Measurements from ENCODE around the gene TBC1D13. TPM values are rescaled to one million over a fixed set of nuclear protein-coding genes. Genes with fewer than 3 reads are reported as not detected.
"Not testable (repeated sequence)": the region's sequence is repeated elsewhere in the genome, so short reads cannot be mapped to it uniquely, and the experiment has no call there.

Gene TBC1D13
- total RNA-seq, 1 donor from 2014 or later = 9.4 TPM

DNA sequence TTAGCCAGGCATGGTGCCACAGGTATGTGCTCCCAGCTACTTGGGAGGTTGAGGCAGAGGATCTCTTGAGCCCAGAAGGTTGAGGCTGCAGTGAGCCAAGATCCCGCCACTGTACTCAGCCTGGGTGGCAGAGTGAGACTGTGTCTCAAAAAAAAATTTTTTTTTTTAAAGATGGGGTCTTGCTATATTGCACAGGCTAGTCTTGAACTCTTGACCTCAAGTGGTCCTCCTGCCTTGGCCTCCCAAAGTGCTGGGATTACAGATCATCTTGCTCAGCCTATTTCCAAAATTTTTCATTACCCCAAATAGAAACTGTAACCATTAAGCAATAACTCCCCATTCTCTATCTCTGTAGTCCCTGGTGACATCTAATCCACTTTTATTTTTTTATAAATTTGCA lies 4.4 kb upstream of the TBC1D13 start:
- no peaks in the 10 kb centered on the region for H3K9me3 ChIP-seq (ENCODE audit: control insufficient read depth in 3 of 3, low read length in 3 of 3)
- peaks cover 1 to 18% (median 13%) of the 10 kb centered on the region in 3 donors for H3K4me1 ChIP-seq (ENCODE audit: control insufficient read depth in 3 of 3, insufficient read depth in 3 of 3, low read length in 3 of 3)
- H3K27ac ChIP-seq (ENCODE audit: low read depth, low read length) = no peak overlapping the region
- H3K9ac ChIP-seq (ENCODE audit: low read depth in 1 of 3, low read length in 3 of 3) = no peak overlapping the region
- H3K36me3 ChIP-seq (ENCODE audit: control insufficient read depth in 3 of 3, insufficient read depth in 3 of 3, low read length in 3 of 3) = no peaks in the 10 kb centered on the region
- H3K27me3 ChIP-seq (ENCODE audit: control insufficient read depth in 3 of 3, insufficient read depth in 3 of 3, low read length in 3 of 3) = no peaks in the 10 kb centered on the region
- H3K4me3 ChIP-seq (ENCODE audit: low read length in 3 of 3) = no peak overlapping the region

DNA sequence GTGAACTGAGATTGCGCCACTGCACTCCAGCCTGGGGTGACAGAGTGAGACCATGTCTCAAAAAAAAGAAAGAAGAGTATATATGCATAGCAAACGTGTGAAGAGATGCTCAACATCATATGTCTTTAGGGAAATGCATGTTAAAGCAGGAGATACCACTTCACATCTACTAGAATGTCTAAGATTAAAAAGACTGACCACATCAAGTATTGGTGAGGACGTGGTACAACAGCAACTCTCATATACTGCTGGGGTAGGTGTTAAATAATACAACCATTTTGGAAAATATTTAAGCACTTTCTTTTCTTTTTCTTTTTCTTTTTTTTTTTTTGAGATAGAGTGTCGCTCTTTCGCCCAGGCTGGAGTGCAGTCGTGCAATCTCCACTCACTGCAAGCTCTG lies 1.6 kb upstream of the TBC1D13 start:
- Histone ChIP-seq H3K4me1 (ENCODE audit: control insufficient read depth in 3 of 3, insufficient read depth in 3 of 3, low read length in 3 of 3) (peaks cover 14 to 29% (median 21%) of the 10 kb centered on the region in 3 donors), H3K9ac (ENCODE audit: low read depth in 1 of 3, low read length in 3 of 3) (no peak overlapping the region), H3K36me3 (ENCODE audit: control insufficient read depth in 3 of 3, insufficient read depth in 3 of 3, low read length in 3 of 3) (peaks cover 2 to 4% (median 3%) of the 10 kb centered on the region in 3 donors), H3K27me3 (ENCODE audit: control insufficient read depth in 3 of 3, insufficient read depth in 3 of 3, low read length in 3 of 3) (no peaks in the 10 kb centered on the region), H3K9me3 (ENCODE audit: control insufficient read depth in 3 of 3, low read length in 3 of 3) (no peaks in the 10 kb centered on the region), H3K27ac (ENCODE audit: low read depth, low read length) (no peak overlapping the region), H3K4me3 (ENCODE audit: low read length in 3 of 3) (no peak overlapping the region)

DNA sequence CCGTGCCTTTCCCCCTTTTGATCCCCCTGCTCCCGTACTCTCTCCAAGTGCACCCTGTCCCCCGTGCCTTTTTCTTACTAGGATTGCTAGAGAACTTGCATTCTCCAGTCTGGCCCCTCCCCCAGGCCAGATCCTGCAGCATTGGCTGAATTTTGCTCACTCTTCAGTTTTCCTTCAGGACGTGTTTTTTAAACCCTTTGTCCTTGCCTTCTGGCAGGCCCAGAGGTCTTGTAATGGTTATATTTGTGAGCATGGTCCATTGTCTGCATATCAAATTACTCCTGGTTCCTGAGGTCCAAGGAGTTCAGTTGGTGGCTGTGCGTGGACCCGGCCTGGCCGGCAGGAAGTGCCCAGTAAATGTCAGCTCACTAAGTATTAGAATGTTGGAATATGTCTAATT lies 606 bp downstream of the TBC1D13 start:
- Histone ChIP-seq H3K9me3 (ENCODE audit: control insufficient read depth in 3 of 3, low read length in 3 of 3) (no peaks in the 10 kb centered on the region), H3K27me3 (ENCODE audit: control insufficient read depth in 3 of 3, insufficient read depth in 3 of 3, low read length in 3 of 3) (no peaks in the 10 kb centered on the region), H3K27ac (ENCODE audit: low read depth, low read length) (peak overlapping the region; percentile 85), H3K9ac (ENCODE audit: low read depth in 1 of 3, low read length in 3 of 3) (peak overlapping the region; percentile 85 to 97 (median 95)), H3K4me1 (ENCODE audit: control insufficient read depth in 3 of 3, insufficient read depth in 3 of 3, low read length in 3 of 3) (peaks cover 14 to 29% (median 21%) of the 10 kb centered on the region in 3 donors), H3K36me3 (ENCODE audit: control insufficient read depth in 3 of 3, insufficient read depth in 3 of 3, low read length in 3 of 3) (peaks cover 23 to 26% (median 24%) of the 10 kb centered on the region in 3 donors), H3K4me3 (ENCODE audit: low read length in 3 of 3) (peak overlapping the region; percentile 93 to 97 (median 96))

DNA sequence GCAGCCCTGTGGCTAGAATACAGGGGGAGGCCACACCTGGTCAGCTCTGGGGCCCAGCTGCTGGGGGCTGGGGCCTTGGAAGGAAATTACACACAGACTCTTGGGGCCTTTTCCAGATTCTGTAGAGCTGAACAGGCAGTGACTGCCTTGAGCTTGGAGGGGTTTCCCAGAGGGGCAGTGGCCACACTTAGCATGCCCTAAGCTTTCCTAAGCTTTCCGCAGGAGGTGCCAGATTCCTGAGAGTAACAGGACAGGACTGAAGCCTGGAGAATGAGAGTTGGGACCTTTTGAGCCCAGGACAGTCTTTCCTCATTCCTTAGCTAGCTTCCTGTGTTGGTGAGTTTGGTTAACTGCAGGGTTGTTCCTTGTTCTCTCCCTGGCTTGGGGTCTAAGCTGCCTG lies 1.4 kb downstream of the TBC1D13 start:
- Histone ChIP-seq H3K4me3 (ENCODE audit: low read length in 3 of 3) (peak overlapping the region; percentile 93 to 97 (median 96)), H3K9me3 (ENCODE audit: control insufficient read depth in 3 of 3, low read length in 3 of 3) (no peaks in the 10 kb centered on the region), H3K4me1 (ENCODE audit: control insufficient read depth in 3 of 3, insufficient read depth in 3 of 3, low read length in 3 of 3) (peaks cover 14 to 24% (median 18%) of the 10 kb centered on the region in 3 donors), H3K9ac (ENCODE audit: low read depth in 1 of 3, low read length in 3 of 3) (peak overlapping the region; percentile 85 to 97 (median 95)), H3K27ac (ENCODE audit: low read depth, low read length) (no peak overlapping the region), H3K36me3 (ENCODE audit: control insufficient read depth in 3 of 3, insufficient read depth in 3 of 3, low read length in 3 of 3) (peaks cover 31 to 34% (median 31%) of the 10 kb centered on the region in 3 donors), H3K27me3 (ENCODE audit: control insufficient read depth in 3 of 3, insufficient read depth in 3 of 3, low read length in 3 of 3) (no peaks in the 10 kb centered on the region)

DNA sequence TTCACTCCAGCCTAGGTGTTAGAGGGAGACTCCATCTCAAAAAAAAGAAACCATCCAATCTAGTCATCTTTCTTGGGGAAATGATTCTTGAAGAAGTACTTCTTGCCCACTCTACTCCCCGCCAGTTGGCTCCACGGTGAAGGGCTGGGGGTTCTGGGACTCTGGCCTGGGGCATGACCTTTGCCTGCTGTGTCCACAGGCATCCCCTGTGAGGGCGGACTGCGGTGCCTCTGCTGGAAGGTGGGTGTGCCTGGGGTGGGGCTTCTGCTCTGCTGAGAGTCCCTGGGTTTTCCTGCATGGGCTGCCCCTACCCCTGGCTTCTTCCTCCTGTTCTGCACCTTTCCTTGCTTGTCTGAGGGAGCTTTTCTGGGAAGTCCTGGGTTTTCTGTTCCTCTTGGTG lies 3.5 kb downstream of the TBC1D13 start:
- Histone ChIP-seq H3K27ac (ENCODE audit: low read depth, low read length) (no peak overlapping the region), H3K9me3 (ENCODE audit: control insufficient read depth in 3 of 3, low read length in 3 of 3) (no peaks in the 10 kb centered on the region), H3K9ac (ENCODE audit: low read depth in 1 of 3, low read length in 3 of 3) (no peak overlapping the region), H3K4me1 (ENCODE audit: control insufficient read depth in 3 of 3, insufficient read depth in 3 of 3, low read length in 3 of 3) (peaks cover 12 to 16% (median 14%) of the 10 kb centered on the region in 3 donors), H3K27me3 (ENCODE audit: control insufficient read depth in 3 of 3, insufficient read depth in 3 of 3, low read length in 3 of 3) (no peaks in the 10 kb centered on the region), H3K36me3 (ENCODE audit: control insufficient read depth in 3 of 3, insufficient read depth in 3 of 3, low read length in 3 of 3) (peaks cover 41 to 48% (median 42%) of the 10 kb centered on the region in 3 donors), H3K4me3 (ENCODE audit: low read length in 3 of 3) (no peak overlapping the region)

DNA sequence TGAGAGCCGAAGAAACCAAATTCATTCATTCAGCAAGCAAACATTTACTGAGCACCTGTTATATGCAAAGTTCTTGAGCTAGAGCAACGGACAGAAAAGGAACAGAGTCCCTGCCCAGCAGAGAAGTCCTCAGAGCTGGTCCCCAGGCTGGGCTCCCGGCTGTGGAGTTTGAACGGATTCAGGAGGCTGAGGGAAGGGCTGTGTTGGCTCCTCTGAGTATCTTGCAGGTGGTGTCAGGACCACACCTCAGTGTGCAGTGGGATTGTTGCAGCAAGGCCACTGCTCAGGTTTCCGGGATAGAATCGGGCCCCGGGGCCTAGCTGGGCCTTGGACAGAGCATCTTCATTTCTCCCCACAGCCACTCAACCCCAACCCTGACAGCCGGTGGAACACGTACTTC lies 5.1 kb downstream of the TBC1D13 start:
- peaks cover 9 to 14% (median 12%) of the 10 kb centered on the region in 3 donors for H3K4me1 ChIP-seq (ENCODE audit: control insufficient read depth in 3 of 3, insufficient read depth in 3 of 3, low read length in 3 of 3)
- no peak overlapping the region for H3K27ac ChIP-seq (ENCODE audit: low read depth, low read length)
- H3K9me3 ChIP-seq (ENCODE audit: control insufficient read depth in 3 of 3, low read length in 3 of 3) = no peaks in the 10 kb centered on the region
- no peak overlapping the region for H3K4me3 ChIP-seq (ENCODE audit: low read length in 3 of 3)
- peaks cover 46 to 52% (median 46%) of the 10 kb centered on the region in 3 donors for H3K36me3 ChIP-seq (ENCODE audit: control insufficient read depth in 3 of 3, insufficient read depth in 3 of 3, low read length in 3 of 3)
- H3K9ac ChIP-seq (ENCODE audit: low read depth in 1 of 3, low read length in 3 of 3) = no peak overlapping the region
- no peaks in the 10 kb centered on the region for H3K27me3 ChIP-seq (ENCODE audit: control insufficient read depth in 3 of 3, insufficient read depth in 3 of 3, low read length in 3 of 3)

DNA sequence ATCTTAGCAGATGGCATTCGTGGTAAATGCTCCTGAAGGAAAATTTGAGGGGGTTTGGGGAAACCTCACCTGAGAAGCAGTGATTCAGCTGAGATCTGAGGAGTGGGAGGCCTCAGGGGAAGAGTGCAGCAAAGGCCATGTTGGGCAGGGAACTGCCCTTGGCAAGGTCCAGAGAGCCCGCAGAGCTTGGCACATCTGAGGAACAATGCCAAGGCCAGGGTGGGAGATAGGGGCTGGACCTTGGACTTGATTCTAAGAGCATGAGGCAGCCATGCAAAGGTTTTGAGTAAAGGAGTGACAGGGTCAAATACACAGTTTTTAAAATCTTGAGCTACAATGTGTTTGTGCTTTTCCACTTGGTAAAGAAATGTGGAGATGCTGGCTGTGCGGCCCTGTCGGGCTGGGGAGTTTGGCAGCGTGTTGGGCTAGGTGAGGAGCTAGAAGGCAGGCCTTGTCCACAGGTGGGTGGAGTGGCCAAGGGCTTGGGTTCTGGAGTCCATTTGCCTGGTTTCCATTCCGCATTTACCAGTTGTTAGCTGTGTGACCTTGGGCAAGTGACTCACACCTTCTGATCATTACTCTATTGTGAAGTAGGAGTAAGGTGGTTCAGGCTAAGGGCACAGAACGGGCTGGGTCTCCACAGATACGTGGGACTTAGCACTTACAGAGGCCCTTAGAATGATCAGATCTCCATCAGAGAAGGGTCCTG lies 6.1 kb downstream of the TBC1D13 start:
- no peaks in the 10 kb centered on the region for H3K9me3 ChIP-seq (ENCODE audit: control insufficient read depth in 3 of 3, low read length in 3 of 3)
- H3K9ac ChIP-seq (ENCODE audit: low read depth in 1 of 3, low read length in 3 of 3) = no peak overlapping the region
- no peaks in the 10 kb centered on the region for H3K27me3 ChIP-seq (ENCODE audit: control insufficient read depth in 3 of 3, insufficient read depth in 3 of 3, low read length in 3 of 3)
- no peak overlapping the region for H3K4me3 ChIP-seq (ENCODE audit: low read length in 3 of 3)
- peaks cover 6 to 8% (median 7%) of the 10 kb centered on the region in 3 donors for H3K4me1 ChIP-seq (ENCODE audit: control insufficient read depth in 3 of 3, insufficient read depth in 3 of 3, low read length in 3 of 3)
- no peak overlapping the region for H3K27ac ChIP-seq (ENCODE audit: low read depth, low read length)
- peaks cover 51 to 59% (median 54%) of the 10 kb centered on the region in 3 donors for H3K36me3 ChIP-seq (ENCODE audit: control insufficient read depth in 3 of 3, insufficient read depth in 3 of 3, low read length in 3 of 3)

DNA sequence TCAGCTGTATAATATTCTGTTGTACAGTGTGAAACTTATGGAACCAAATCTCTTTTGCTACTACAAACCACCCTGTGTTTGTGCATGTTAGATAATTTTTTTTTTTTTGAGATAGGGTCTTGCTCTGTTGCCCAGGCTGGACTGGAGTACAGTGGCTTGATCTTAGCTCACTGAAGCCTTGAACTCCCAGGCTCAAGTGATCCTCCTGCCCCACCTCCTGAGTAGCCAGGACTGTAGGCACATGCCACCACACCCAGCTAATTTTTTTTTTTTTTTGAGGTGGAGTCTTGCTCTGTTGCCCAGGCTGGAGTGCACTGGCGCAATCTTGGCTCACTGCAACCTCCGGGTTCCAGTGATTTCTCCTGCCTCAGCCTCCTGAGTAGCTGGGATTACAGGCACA lies 7.9 kb downstream of the TBC1D13 start:
- not testable (repeated sequence) for H3K9me3 ChIP-seq (ENCODE audit: control insufficient read depth in 3 of 3, low read length in 3 of 3); H3K27me3 ChIP-seq (ENCODE audit: control insufficient read depth in 3 of 3, insufficient read depth in 3 of 3, low read length in 3 of 3); H3K9ac ChIP-seq (ENCODE audit: low read depth in 1 of 3, low read length in 3 of 3); H3K4me1 ChIP-seq (ENCODE audit: control insufficient read depth in 3 of 3, insufficient read depth in 3 of 3, low read length in 3 of 3); H3K4me3 ChIP-seq (ENCODE audit: low read length in 3 of 3); H3K27ac ChIP-seq (ENCODE audit: low read depth, low read length)
- H3K36me3 ChIP-seq (ENCODE audit: control insufficient read depth in 3 of 3, insufficient read depth in 3 of 3, low read length in 3 of 3) = peaks cover 63 to 66% (median 65%) of the 10 kb centered on the region in 3 donors

DNA sequence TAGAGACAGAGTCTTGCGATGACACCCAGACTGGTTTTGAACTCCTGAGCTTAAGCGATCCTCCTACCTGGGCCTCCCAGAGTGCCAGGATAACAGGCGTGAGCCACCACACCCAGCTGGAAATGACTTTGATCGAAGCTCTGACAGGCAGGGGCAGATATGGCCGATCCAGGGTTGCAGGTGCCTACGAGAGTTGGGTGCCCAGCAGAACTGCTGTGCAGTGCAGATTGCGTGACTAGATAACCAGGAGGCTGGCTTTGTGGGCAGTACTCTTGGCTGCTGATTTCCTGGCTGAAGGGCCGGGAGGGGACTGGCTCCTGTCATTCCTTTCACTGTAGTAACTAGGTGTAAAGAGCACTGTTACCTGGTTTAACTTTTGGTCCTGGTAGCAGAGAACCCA lies 11.8 kb downstream of the TBC1D13 start:
- Histone ChIP-seq H3K4me1 (ENCODE audit: control insufficient read depth in 3 of 3, insufficient read depth in 3 of 3, low read length in 3 of 3) (no peaks in the 10 kb centered on the region), H3K27me3 (ENCODE audit: control insufficient read depth in 3 of 3, insufficient read depth in 3 of 3, low read length in 3 of 3) (no peaks in the 10 kb centered on the region), H3K9ac (ENCODE audit: low read depth in 1 of 3, low read length in 3 of 3) (no peak overlapping the region), H3K36me3 (ENCODE audit: control insufficient read depth in 3 of 3, insufficient read depth in 3 of 3, low read length in 3 of 3) (peaks cover 53 to 59% (median 57%) of the 10 kb centered on the region in 3 donors), H3K4me3 (ENCODE audit: low read length in 3 of 3) (no peak overlapping the region), H3K27ac (ENCODE audit: low read depth, low read length) (no peak overlapping the region), H3K9me3 (ENCODE audit: control insufficient read depth in 3 of 3, low read length in 3 of 3) (no peaks in the 10 kb centered on the region)

DNA sequence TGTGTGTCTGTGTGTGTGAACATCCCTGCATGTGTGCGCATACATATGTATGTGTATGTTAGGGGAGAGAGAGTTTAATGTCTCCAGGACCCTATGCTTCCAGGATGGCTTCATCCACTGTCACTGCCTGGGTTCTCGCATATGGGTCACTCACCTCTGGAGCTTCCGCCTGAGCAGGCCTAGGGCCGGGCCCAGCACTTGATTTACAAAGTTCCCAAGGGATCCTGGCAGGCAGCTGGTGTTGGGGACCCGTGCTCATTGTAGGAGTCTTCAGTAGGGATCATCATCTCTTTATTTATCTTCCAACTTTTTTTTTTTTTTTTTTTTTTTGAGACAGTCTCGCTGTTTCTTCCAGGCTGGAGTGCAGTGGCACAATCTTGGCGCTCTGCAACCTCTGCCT lies 13.0 kb downstream of the TBC1D13 start:
- H3K4me3 ChIP-seq (ENCODE audit: low read length in 3 of 3) = no peak overlapping the region
- H3K4me1 ChIP-seq (ENCODE audit: control insufficient read depth in 3 of 3, insufficient read depth in 3 of 3, low read length in 3 of 3) = no peaks in the 10 kb centered on the region
- peaks cover 51 to 55% (median 54%) of the 10 kb centered on the region in 3 donors for H3K36me3 ChIP-seq (ENCODE audit: control insufficient read depth in 3 of 3, insufficient read depth in 3 of 3, low read length in 3 of 3)
- H3K9ac ChIP-seq (ENCODE audit: low read depth in 1 of 3, low read length in 3 of 3) = no peak overlapping the region
- no peaks in the 10 kb centered on the region for H3K9me3 ChIP-seq (ENCODE audit: control insufficient read depth in 3 of 3, low read length in 3 of 3)
- no peaks in the 10 kb centered on the region for H3K27me3 ChIP-seq (ENCODE audit: control insufficient read depth in 3 of 3, insufficient read depth in 3 of 3, low read length in 3 of 3)
- H3K27ac ChIP-seq (ENCODE audit: low read depth, low read length) = no peak overlapping the region
